Mucosa of rectum (tissue), 2 donors: ENCODE data around the gene OR5K2.

Experiments
- H3K27ac ChIP-seq, 2 donors: one replicate each; pipeline ENCODE4 v1.7.0; 2013; ENCODE audit warnings: inconsistent platforms in 2 of 2, low read depth in 2 of 2, low read length in 2 of 2
- H3K27me3 ChIP-seq, 2 donors: one replicate each; pipeline ENCODE4 v1.7.0; 2013; ENCODE audit warnings: low read length in 2 of 2; ENCODE audit not compliant: control insufficient read depth in 2 of 2, insufficient read depth in 2 of 2
- H3K36me3 ChIP-seq, 2 donors: one replicate each; pipeline ENCODE4 v1.7.0; 2013; ENCODE audit warnings: low read length in 2 of 2; ENCODE audit not compliant: control insufficient read depth in 2 of 2, insufficient read depth in 2 of 2
- H3K4me1 ChIP-seq, 2 donors: one replicate each; pipeline ENCODE4 v1.7.0; 2013; ENCODE audit warnings: low read length in 2 of 2, mild to moderate bottlenecking in 1 of 2; ENCODE audit not compliant: control insufficient read depth in 2 of 2, insufficient read depth in 2 of 2
- H3K4me3 ChIP-seq, 2 donors: one replicate each; pipeline ENCODE4 v1.7.0; 2013; ENCODE audit warnings: low read length in 2 of 2
- H3K9ac ChIP-seq, 2 donors: one replicate each; pipeline ENCODE4 v1.7.0; 2013; ENCODE audit warnings: low read length in 2 of 2, low read depth in 1 of 2, mild to moderate bottlenecking in 1 of 2
- H3K9me3 ChIP-seq, 2 donors: one replicate each; pipeline ENCODE4 v1.7.0; 2013; ENCODE audit warnings: low read length in 2 of 2; ENCODE audit not compliant: control insufficient read depth in 2 of 2
- donor health status: healthy.
- donor health status: Normal muscosa, but diverticular disease.

The OR5K2 gene

GRCh38 chr3:98497381-98497780 lies at the start of gene OR5K2:
TSS of gene OR5K2 (plus strand) at chr3:98497681. CDS start at chr3:98497681, 0 bp downstream.
- Histone ChIP-seq H3K9me3 (no peaks in the 10 kb centered on the region), H3K4me3 (no peak within 1 kb of the TSS), H3K36me3 (no peaks in the 10 kb centered on the region), H3K27ac (no peak within 1 kb of the TSS), H3K27me3 (no peaks in the 10 kb centered on the region), H3K9ac (no peak within 1 kb of the TSS), H3K4me1 (no peaks in the 10 kb centered on the region)

DNA sequence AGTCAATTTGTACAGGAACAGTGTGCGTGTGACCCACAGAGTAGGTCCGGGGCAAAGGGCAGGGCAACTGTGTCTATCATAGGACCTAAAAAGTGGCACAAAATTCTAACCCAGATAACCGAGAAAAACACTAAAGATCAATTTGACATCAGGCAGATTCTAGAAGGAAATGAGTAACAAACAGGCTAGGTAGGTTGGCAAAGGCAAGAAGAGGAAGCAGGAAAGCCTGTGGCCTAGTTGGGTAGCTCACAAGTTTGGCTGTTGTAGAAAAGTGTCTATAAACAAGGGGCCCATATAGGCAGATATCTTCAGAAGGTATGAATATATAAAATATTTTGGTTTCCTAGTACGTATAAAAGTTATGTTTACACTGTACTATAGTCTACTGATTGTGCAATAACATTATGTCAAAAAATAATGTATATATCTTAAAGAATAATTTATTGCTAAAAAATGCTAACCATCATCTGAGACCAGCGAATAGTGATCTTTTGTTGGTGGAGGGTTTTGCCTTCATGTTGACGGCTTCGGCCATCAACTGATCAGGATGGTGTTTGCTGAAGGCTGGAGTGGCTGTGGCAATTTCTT lies 47.8 kb upstream of the OR5K2 start:
- H3K4me1 ChIP-seq = no peaks in the 10 kb centered on the region
- H3K9ac ChIP-seq = no peak overlapping the region
- no peaks in the 10 kb centered on the region for H3K36me3 ChIP-seq
- H3K27me3 ChIP-seq = no peaks in the 10 kb centered on the region
- H3K4me3 ChIP-seq = no peak overlapping the region
- no peaks in the 10 kb centered on the region for H3K9me3 ChIP-seq
- H3K27ac ChIP-seq = no peak overlapping the region

GRCh38 chr3:98450372-98450771 lies 47.1 kb upstream of the OR5K2 start:
- Histone ChIP-seq H3K36me3 (no peaks in the 10 kb centered on the region), H3K9ac (no peak overlapping the region), H3K4me3 (no peak overlapping the region)

DNA sequence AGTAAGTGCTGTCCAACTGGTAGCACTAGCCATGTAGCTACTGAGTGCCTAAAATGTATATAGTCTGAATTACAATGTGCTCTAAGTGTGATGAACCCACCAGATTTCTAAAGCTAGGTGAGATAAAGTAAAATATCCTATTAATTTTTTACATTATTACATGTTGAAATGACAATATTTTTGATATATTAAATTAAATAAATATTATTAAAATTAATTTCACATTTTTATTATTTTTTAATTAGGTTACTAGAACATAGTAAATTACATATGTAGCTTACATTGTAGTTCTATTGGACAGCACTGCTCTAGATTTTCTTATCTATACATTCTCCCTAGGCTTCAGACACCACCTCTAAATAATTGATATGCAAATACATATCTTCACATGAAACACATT lies 43.7 kb upstream of the OR5K2 start:
- H3K9me3 ChIP-seq = peaks cover 0 to 3% of the 10 kb centered on the region in 2 donors
- H3K4me1 ChIP-seq = no peaks in the 10 kb centered on the region
- no peak overlapping the region for H3K9ac ChIP-seq
- H3K27ac ChIP-seq = no peak overlapping the region
- no peaks in the 10 kb centered on the region for H3K36me3 ChIP-seq
- H3K4me3 ChIP-seq = no peak overlapping the region
- H3K27me3 ChIP-seq = no peaks in the 10 kb centered on the region

More at GRCh38 chr3:98450372-98450771, 47.1 kb upstream of the OR5K2 start:
- Histone ChIP-seq H3K4me1 (no peaks in the 10 kb centered on the region), H3K27me3 (no peaks in the 10 kb centered on the region), H3K9me3 (no peaks in the 10 kb centered on the region), H3K27ac (no peak overlapping the region)

DNA sequence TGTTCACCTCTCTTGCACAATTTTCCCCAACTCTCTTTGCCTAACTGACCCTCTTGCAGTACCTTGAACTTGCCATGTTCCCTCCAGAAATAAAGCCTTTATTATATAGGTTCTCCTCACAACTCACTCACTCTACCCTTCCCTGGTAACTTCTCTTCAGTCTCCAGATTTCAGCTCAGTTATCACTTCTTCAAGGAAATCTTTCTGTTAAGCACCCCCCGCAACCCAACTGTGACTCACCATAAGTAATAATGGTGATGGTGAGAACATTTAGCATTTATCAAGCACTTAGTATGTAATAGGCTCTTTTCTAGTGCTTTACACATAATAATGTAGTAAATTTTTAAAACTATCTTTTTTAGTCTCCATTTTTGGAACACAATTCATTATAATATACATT lies 42.6 kb upstream of the OR5K2 start:
- peaks cover 0 to 3% of the 10 kb centered on the region in 2 donors for H3K9me3 ChIP-seq
- H3K27ac ChIP-seq = no peak overlapping the region
- H3K4me3 ChIP-seq = no peak overlapping the region

DNA sequence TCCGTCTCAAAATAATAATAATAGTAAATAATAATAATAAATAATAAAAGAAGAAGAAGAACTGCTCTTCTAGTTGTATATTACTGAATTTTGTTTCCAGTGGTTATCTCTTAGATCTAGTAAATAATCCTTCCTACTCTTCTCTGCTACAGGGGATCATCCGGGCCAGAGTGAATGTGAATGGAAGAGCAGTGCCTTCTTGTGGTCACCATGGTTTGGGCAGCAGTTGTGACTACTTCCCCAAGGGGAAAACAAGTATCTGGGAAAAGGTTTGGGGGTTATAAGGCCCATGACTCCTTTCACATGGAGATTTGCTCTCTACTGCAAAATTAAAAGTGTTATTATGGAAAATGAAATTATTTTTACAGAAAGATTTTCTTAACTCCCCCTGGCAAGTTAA lies 39.9 kb upstream of the OR5K2 start:
- Histone ChIP-seq H3K9ac (no peak overlapping the region), H3K4me3 (no peak overlapping the region), H3K27me3 (no peaks in the 10 kb centered on the region), H3K4me1 (no peaks in the 10 kb centered on the region), H3K9me3 (peaks cover 0 to 3% of the 10 kb centered on the region in 2 donors), H3K27ac (no peak overlapping the region), H3K36me3 (no peaks in the 10 kb centered on the region)

More for the DNA sequence above, 42.6 kb upstream of the OR5K2 start:
- Histone ChIP-seq H3K9ac (no peak overlapping the region), H3K4me1 (no peaks in the 10 kb centered on the region), H3K27me3 (no peaks in the 10 kb centered on the region), H3K36me3 (no peaks in the 10 kb centered on the region)

- H3K36me3 ChIP-seq = no peaks in the 10 kb centered on the region
- H3K9ac ChIP-seq = no peak overlapping the region
- peaks cover 0 to 3% of the 10 kb centered on the region in 2 donors for H3K9me3 ChIP-seq
- no peak overlapping the region for H3K4me3 ChIP-seq
- H3K27ac ChIP-seq = no peak overlapping the region
- H3K27me3 ChIP-seq = no peaks in the 10 kb centered on the region
- H3K4me1 ChIP-seq = no peaks in the 10 kb centered on the region
Measured at GRCh38 chr3:98460220-98460619, 37.3 kb upstream of the OR5K2 start.

GRCh38 chr3:98462901-98463300 lies 34.6 kb upstream of the OR5K2 start, which contains the start of gene OR5K1:
TSS of gene OR5K1 (plus strand) at chr3:98463201. CDS start at chr3:98469577, 6,376 bp downstream.
- Histone ChIP-seq H3K27me3 (no peaks in the 10 kb centered on the region), H3K4me3 (no peak within 1 kb of the TSS), H3K36me3 (no peaks in the 10 kb centered on the region), H3K9me3 (peaks cover 0 to 3% of the 10 kb centered on the region in 2 donors), H3K4me1 (no peaks in the 10 kb centered on the region), H3K9ac (no peak within 1 kb of the TSS), H3K27ac (no peak within 1 kb of the TSS)

- H3K27ac ChIP-seq = no peak overlapping the region
- no peaks in the 10 kb centered on the region for H3K36me3 ChIP-seq
- H3K9me3 ChIP-seq = peaks cover 0 to 5% of the 10 kb centered on the region in 2 donors
- H3K9ac ChIP-seq = no peak overlapping the region
- no peak overlapping the region for H3K4me3 ChIP-seq
- no peaks in the 10 kb centered on the region for H3K4me1 ChIP-seq
- no peaks in the 10 kb centered on the region for H3K27me3 ChIP-seq
Measured at GRCh38 chr3:98482717-98483482, 14.6 kb upstream of the OR5K2 start.

- Histone ChIP-seq H3K4me1 (no peaks in the 10 kb centered on the region), H3K4me3 (no peak overlapping the region), H3K36me3 (no peaks in the 10 kb centered on the region), H3K27ac (no peak overlapping the region), H3K9me3 (peaks cover 0 to 5% of the 10 kb centered on the region in 2 donors), H3K27me3 (no peaks in the 10 kb centered on the region), H3K9ac (no peak overlapping the region)
Measured at GRCh38 chr3:98483626-98484025, 13.9 kb upstream of the OR5K2 start.
